Activated T-cell treated with anti-CD3 and anti-CD28 coated beads, Interleukin-2, amount 50 U/mL, for 72 hours (primary cell): ENCODE data around the gene GNG3. TPM values are rescaled to one million over a fixed set of nuclear protein-coding genes. Genes with fewer than 3 reads are reported as not detected.

Source experiments
- ATAC-seq, 2 donors: fragments of 150-1000 bp; cut with Tn5 transposase; replicated peaks in 1 of 2; 2 replicates each; pipeline ENCODE4 v1.10.0; 2021; ENCODE audit warnings: moderate library complexity in 2 of 2, mild to moderate bottlenecking in 1 of 2
- DNase-seq, 2 donors: peaks; one replicate each; pipeline ENCODE4 v3.0.0; 2021 to 2022; ENCODE audit warnings: mixed read lengths in 1 of 2
- H3K27ac Mint-ChIP-seq: one replicate; pipeline ENCODE4 v1.8.0; 2022; ENCODE audit warnings: mild to moderate bottlenecking, moderate library complexity, mixed read lengths
- H3K27me3 Mint-ChIP-seq: one replicate; pipeline ENCODE4 v1.8.0; 2022; ENCODE audit warnings: low read depth, mixed read lengths
- H3K36me3 Mint-ChIP-seq, 2 donors: one replicate each; pipeline ENCODE4 v1.8.0; 2022; ENCODE audit warnings: mixed read lengths in 2 of 2, mild to moderate bottlenecking in 1 of 2; ENCODE audit not compliant: insufficient read depth in 2 of 2
- H3K4me1 Mint-ChIP-seq: one replicate; pipeline ENCODE4 v1.8.0; 2022; ENCODE audit warnings: low read depth, mixed read lengths
- H3K4me3 Mint-ChIP-seq, 2 donors: one replicate each; pipeline ENCODE4 v1.8.0; 2022; ENCODE audit warnings: mild to moderate bottlenecking in 2 of 2, mixed read lengths in 2 of 2, moderate library complexity in 2 of 2
- H3K9me3 Mint-ChIP-seq, 2 donors: one replicate each; pipeline ENCODE4 v1.8.0; 2022; ENCODE audit warnings: mixed read lengths in 2 of 2
- total RNA-seq, 2 donors: library from RNA; stranded (reverse); gene quantifications; one replicate each; pipeline ENCODE4 v1.2.3, GENCODE V29; 2022

The GNG3 gene
- total RNA-seq, 2 donors from 2014 or later = not detected

- Mint-ChIP-seq H3K36me3 (peaks cover 9 to 43% of the 10 kb centered on the region in 2 donors), H3K4me1 (peaks cover 63% of the 10 kb centered on the region), H3K27ac (peak overlapping the region; percentile 24), H3K27me3 (no peaks in the 10 kb centered on the region), H3K4me3 (no peak overlapping the region), H3K9me3 (no peaks in the 10 kb centered on the region)
- no peak for ATAC-seq
- DNase-seq = no peak
Observed at GRCh38 chr11:62715150-62716130, 8.0 kb downstream of the GNG3 start.

GRCh38 chr11:62716206-62716605 is 8.7 kb downstream of the GNG3 start:
- no peak overlapping the region for H3K4me3 Mint-ChIP-seq
- H3K27me3 Mint-ChIP-seq = no peaks in the 10 kb centered on the region
- ATAC-seq (no peak), DNase-seq (no peak)
- H3K4me1 Mint-ChIP-seq = peaks cover 66% of the 10 kb centered on the region
- H3K36me3 Mint-ChIP-seq = peaks cover 9 to 46% of the 10 kb centered on the region in 2 donors
- no peaks in the 10 kb centered on the region for H3K9me3 Mint-ChIP-seq
- H3K27ac Mint-ChIP-seq = peak overlapping the region; percentile 24

GRCh38 chr11:62716816-62717215 is 9.3 kb downstream of the GNG3 start:
- H3K4me3 Mint-ChIP-seq = no peak overlapping the region
- H3K9me3 Mint-ChIP-seq = no peaks in the 10 kb centered on the region
- DNase-seq = no peak
- no peaks in the 10 kb centered on the region for H3K27me3 Mint-ChIP-seq
- peak overlapping the region; percentile 73 for H3K27ac Mint-ChIP-seq
- peaks cover 12 to 49% of the 10 kb centered on the region in 2 donors for H3K36me3 Mint-ChIP-seq
- peaks cover 71% of the 10 kb centered on the region for H3K4me1 Mint-ChIP-seq
- ATAC-seq = no peak

GRCh38 chr11:62719302-62719978 is 12.0 kb downstream of the GNG3 start:
- Mint-ChIP-seq H3K27me3 (no peaks in the 10 kb centered on the region), H3K36me3 (peaks cover 26 to 59% of the 10 kb centered on the region in 2 donors), H3K27ac (peak overlapping the region; percentile 88), H3K4me3 (peak overlapping the region in 1 of 2 donors; percentile 37), H3K4me1 (peaks cover 66% of the 10 kb centered on the region), H3K9me3 (no peaks in the 10 kb centered on the region)
- DNase-seq (no peak), ATAC-seq (peak; percentile 50 to 78)

- Mint-ChIP-seq H3K36me3 (peaks cover 35 to 59% of the 10 kb centered on the region in 2 donors), H3K27ac (peak overlapping the region; percentile 80), H3K4me3 (no peak overlapping the region), H3K27me3 (no peaks in the 10 kb centered on the region), H3K9me3 (no peaks in the 10 kb centered on the region), H3K4me1 (peaks cover 64% of the 10 kb centered on the region)
- DNase-seq = no peak
- ATAC-seq = no peak
Observed at GRCh38 chr11:62721994-62722393, 14.5 kb downstream of the GNG3 start.

GRCh38 chr11:62724171-62724570 is 16.7 kb downstream of the GNG3 start:
- no peaks in the 10 kb centered on the region for H3K27me3 Mint-ChIP-seq
- H3K4me3 Mint-ChIP-seq = peak overlapping the region; percentile 96 to 98
- H3K27ac Mint-ChIP-seq = peak overlapping the region; percentile 97
- peaks cover 40 to 51% of the 10 kb centered on the region in 2 donors for H3K36me3 Mint-ChIP-seq
- ATAC-seq = no peak
- no peaks in the 10 kb centered on the region for H3K9me3 Mint-ChIP-seq
- no peak for DNase-seq
- peaks cover 55% of the 10 kb centered on the region for H3K4me1 Mint-ChIP-seq

GRCh38 chr11:62725646-62726045 is 18.2 kb downstream of the GNG3 start:
- Mint-ChIP-seq H3K4me1 (peaks cover 54% of the 10 kb centered on the region), H3K27me3 (no peaks in the 10 kb centered on the region), H3K36me3 (peaks cover 34 to 42% of the 10 kb centered on the region in 2 donors), H3K27ac (peak overlapping the region; percentile 97), H3K9me3 (no peaks in the 10 kb centered on the region), H3K4me3 (peak overlapping the region; percentile 96 to 98)
- ATAC-seq = no peak
- no peak for DNase-seq

GRCh38 chr11:62726156-62726914 is 18.9 kb downstream of the GNG3 start:
- DNase-seq (no peak), ATAC-seq (no peak)
- Mint-ChIP-seq H3K36me3 (peaks cover 34 to 38% of the 10 kb centered on the region in 2 donors), H3K9me3 (no peaks in the 10 kb centered on the region), H3K27ac (peak overlapping the region; percentile 97), H3K4me3 (peak overlapping the region; percentile 96 to 98), H3K4me1 (peaks cover 52% of the 10 kb centered on the region), H3K27me3 (no peaks in the 10 kb centered on the region)

- DNase-seq (no peak), ATAC-seq (no peak)
- Mint-ChIP-seq H3K36me3 (peaks cover 31 to 33% of the 10 kb centered on the region in 2 donors), H3K27ac (peak overlapping the region; percentile 84), H3K9me3 (no peaks in the 10 kb centered on the region), H3K4me3 (peak overlapping the region; percentile 96 to 98), H3K27me3 (no peaks in the 10 kb centered on the region), H3K4me1 (peaks cover 51% of the 10 kb centered on the region)
Observed at GRCh38 chr11:62726915-62727164, 19.4 kb downstream of the GNG3 start.

GRCh38 chr11:62727165-62727871 is 19.8 kb downstream of the GNG3 start, which contains the start of gene HNRNPUL2:
Gene HNRNPUL2, minus strand, starts transcription at chr11:62727457. Its CDS starts 301 bp downstream, at chr11:62727156.
- H3K27me3 Mint-ChIP-seq = no peaks in the 10 kb centered on the region
- peaks cover 48% of the 10 kb centered on the region for H3K4me1 Mint-ChIP-seq
- ATAC-seq (peak; percentile 85 to 87), DNase-seq (peak; percentile 99)
- H3K9me3 Mint-ChIP-seq = no peaks in the 10 kb centered on the region
- peak within 1 kb of the TSS; percentile 97 for H3K27ac Mint-ChIP-seq
- peaks cover 26 to 29% of the 10 kb centered on the region in 2 donors for H3K36me3 Mint-ChIP-seq
- H3K4me3 Mint-ChIP-seq = peak within 1 kb of the TSS; percentile 96 to 98

- H3K36me3 Mint-ChIP-seq = peaks cover 23 to 24% of the 10 kb centered on the region in 2 donors
- DNase-seq = peak; percentile 84 to 90
- peak; percentile 62 to 64 for ATAC-seq
- no peaks in the 10 kb centered on the region for H3K27me3 Mint-ChIP-seq
- peak overlapping the region; percentile 96 to 98 for H3K4me3 Mint-ChIP-seq
- H3K9me3 Mint-ChIP-seq = no peaks in the 10 kb centered on the region
- H3K4me1 Mint-ChIP-seq = peaks cover 53% of the 10 kb centered on the region
- H3K27ac Mint-ChIP-seq = peak overlapping the region; percentile 84
Observed at GRCh38 chr11:62727872-62728170, 20.3 kb downstream of the GNG3 start.

GRCh38 chr11:62728171-62728988 is 20.9 kb downstream of the GNG3 start, which contains the start of gene TTC9C:
Gene TTC9C, plus strand, starts transcription at chr11:62728486. Its CDS starts 363 bp downstream, at chr11:62728849.
- Mint-ChIP-seq H3K9me3 (no peaks in the 10 kb centered on the region), H3K27me3 (no peaks in the 10 kb centered on the region), H3K4me3 (peak within 1 kb of the TSS; percentile 96 to 98), H3K36me3 (peaks cover 24 to 29% of the 10 kb centered on the region in 2 donors), H3K4me1 (peaks cover 54% of the 10 kb centered on the region), H3K27ac (peak within 1 kb of the TSS; percentile 84)
- DNase-seq = peak; percentile 84
- peak; percentile 31 to 37 for ATAC-seq
